Right cardiac atrium (tissue), 5 donors: ENCODE data around the gene TST. TPM values are rescaled to one million over a fixed set of nuclear protein-coding genes. Genes with fewer than 3 reads are reported as not detected.

Experiments used
- ATAC-seq, 2 donors: fragments of 200-7000 bp; cut with Tn5 transposase; one replicate each; pipeline versions ENCODE4 v1.8.0 to v1.9.1; 2020; ENCODE audit warnings: moderate library complexity in 2 of 2, mild to moderate bottlenecking in 1 of 2
- DNase-seq, 3 donors: peaks; one replicate each; pipeline ENCODE4 v3.0.0-alpha.2; 2020
- H3K27ac ChIP-seq: one replicate; pipeline ENCODE4 v1.5.1; 2013; ENCODE audit warnings: mild to moderate bottlenecking, low read length, control low read depth, moderate library complexity
- H3K27me3 ChIP-seq: one replicate; pipeline ENCODE4 v1.6.1; 2013; ENCODE audit not compliant: control insufficient read depth, insufficient read depth
- H3K4me1 ChIP-seq: one replicate; pipeline ENCODE4 v1.6.1; 2013; ENCODE audit warnings: low read length; ENCODE audit not compliant: control insufficient read depth, insufficient read depth
- H3K4me3 ChIP-seq: one replicate; pipeline ENCODE4 v1.5.1; 2013; ENCODE audit warnings: low read length, control low read depth
- H3K9me3 ChIP-seq: one replicate; pipeline ENCODE4 v1.6.1; 2013; ENCODE audit warnings: low read length; ENCODE audit not compliant: control insufficient read depth
- WGBS: extraction: QIAGEN DNeasy Blood & Tissue Kit; methylation state at CpG from one replicate; pipeline ENCODE4 v1.1.7; 2013; 5-methylcytosine and 5-hydroxymethylcytosine counted together
- intact Hi-C, 4 donors: fragments of 100-400 bp; cut with DNase I; formaldehyde crosslinking; loops; one replicate each; pipeline versions ENCODE4 v1.11.0 to v1.14.0; 2022 to 2023
- polyA plus RNA-seq: library from polyadenylated mRNA; stranded (reverse); fragments of 200-250 nt; gene quantifications from one replicate; pipeline ENCODE4 v1.2.3, GENCODE V29; 2013
- total RNA-seq, 4 donors: library from RNA; stranded (reverse); fragmentation: NEBNext Ultra II Directional; extraction: Animal tissue kit (Norgen Biotek cat#: 25700); gene quantifications; one replicate each; pipeline ENCODE4 v1.2.1, GENCODE V29; 2021
- donor health status: healthy with polysubstance abuse.
- donor health status: DM: no; HTN: yes; CAD: no.
- donor health status: DM: no; HTN: no; CAD: no.
- donor health status: DM: no; HTN: yes; CAD: no; lungs with severe emphysema.
- donor health status: DM: yes; HTN: yes; CAD: no.

TST gene
- total and polyA plus RNA-seq, 5 donors: 31.7 to 67.9 (median 36.7) TPM

DNA sequence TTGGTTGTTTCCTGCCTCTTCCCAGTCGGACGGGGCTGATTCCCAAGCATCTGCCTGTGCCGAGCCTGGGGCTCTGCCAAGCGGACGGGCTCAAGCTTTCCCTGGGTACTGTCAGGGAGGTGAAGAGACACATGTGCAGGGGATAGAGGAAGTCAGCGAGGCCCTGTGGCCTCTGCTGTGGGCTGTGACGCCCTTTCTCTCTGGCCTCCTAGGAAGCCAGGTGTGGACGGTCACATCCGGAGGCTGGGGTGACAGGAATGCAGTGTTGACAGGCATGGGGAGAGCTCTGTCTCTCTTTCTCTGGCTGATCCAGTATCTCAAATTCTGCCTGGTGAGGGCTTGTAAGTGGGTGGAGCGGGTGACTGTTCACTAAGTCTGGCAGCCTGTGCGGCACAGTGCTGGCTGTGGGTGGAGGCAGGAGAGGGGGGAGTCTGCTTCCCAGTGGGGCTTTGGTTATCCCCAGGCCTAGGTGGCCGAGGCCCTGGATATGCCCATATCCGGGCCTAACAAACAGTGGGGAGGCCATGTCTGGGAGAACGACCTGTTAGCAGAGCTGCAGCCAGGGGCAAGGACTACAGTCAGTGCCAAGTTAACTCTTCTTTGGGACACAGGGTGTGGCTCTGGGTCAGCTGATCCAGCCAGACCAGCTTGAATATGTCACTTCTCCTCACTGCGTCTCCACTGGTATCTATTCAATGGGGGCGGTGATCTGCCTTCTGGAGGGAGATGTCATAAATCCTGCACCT is 34.2 kb upstream of the TST start:
- DNase-seq (peak in 2 of 3 donors; percentile 31 to 72), ATAC-seq (peak; percentile 49 to 65)
- Histone ChIP-seq H3K27me3 (no peaks in the 10 kb centered on the region), H3K9me3 (no peaks in the 10 kb centered on the region), H3K4me3 (no peak overlapping the region), H3K27ac (peak overlapping the region; percentile 83), H3K4me1 (peaks cover 4% of the 10 kb centered on the region)
- WGBS: 57% methylated on average over 16 of the region's 16 CpGs
- intact Hi-C loops: no loop called here

DNA sequence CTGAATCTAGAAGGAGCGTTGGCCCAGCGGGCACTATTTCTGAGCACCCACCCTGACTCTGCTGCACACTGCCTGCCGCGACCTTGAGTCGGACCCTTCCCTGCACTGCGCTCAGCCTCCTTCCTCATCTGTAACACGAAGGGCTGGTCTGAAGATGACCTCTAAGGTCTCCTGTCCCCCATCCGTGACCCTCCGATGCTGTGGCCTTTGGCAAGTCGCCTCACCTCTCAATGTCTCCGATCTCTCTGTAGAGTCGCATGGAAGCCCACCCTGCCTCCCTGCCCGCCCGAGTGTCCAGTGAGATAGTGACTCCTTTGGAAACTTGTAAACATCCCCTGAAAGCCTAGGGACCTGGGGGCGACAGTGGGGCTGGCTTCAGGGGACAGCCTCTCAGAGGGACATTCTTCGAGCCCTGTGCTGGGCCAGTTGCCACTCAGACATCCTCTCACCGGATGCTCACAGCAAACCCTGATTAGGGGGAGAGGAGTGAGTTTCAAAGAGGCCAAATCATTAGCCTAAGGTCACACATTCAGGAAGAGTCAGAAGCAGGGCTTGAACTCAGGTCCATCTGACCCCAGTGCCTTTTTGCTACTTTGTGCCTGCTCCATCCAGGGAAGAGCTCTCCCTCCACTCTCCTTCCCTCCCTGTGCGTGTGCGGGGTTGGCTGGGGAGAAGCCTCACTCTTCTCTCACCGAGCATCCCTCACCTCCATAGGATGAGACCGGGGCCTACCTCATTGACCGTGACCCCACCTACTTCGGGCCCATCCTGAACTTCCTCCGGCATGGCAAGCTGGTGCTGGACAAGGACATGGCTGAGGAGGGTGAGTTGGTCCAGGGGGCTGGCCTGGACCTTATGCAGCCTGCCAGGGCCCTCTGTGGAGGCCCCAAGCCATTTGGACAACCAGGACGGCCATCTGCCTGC is 33.4 kb upstream of the TST start:
- Histone ChIP-seq H3K4me1 (peaks cover 4% of the 10 kb centered on the region), H3K27me3 (no peaks in the 10 kb centered on the region), H3K27ac (peak overlapping the region; percentile 83), H3K9me3 (no peaks in the 10 kb centered on the region), H3K4me3 (peak overlapping the region; percentile 84)
- DNase-seq (peak in 1 of 3 donors; percentile 47), ATAC-seq (no peak)
- intact Hi-C loops: no loop called here
- WGBS: 57% methylated on average over 25 of the region's 25 CpGs

DNA sequence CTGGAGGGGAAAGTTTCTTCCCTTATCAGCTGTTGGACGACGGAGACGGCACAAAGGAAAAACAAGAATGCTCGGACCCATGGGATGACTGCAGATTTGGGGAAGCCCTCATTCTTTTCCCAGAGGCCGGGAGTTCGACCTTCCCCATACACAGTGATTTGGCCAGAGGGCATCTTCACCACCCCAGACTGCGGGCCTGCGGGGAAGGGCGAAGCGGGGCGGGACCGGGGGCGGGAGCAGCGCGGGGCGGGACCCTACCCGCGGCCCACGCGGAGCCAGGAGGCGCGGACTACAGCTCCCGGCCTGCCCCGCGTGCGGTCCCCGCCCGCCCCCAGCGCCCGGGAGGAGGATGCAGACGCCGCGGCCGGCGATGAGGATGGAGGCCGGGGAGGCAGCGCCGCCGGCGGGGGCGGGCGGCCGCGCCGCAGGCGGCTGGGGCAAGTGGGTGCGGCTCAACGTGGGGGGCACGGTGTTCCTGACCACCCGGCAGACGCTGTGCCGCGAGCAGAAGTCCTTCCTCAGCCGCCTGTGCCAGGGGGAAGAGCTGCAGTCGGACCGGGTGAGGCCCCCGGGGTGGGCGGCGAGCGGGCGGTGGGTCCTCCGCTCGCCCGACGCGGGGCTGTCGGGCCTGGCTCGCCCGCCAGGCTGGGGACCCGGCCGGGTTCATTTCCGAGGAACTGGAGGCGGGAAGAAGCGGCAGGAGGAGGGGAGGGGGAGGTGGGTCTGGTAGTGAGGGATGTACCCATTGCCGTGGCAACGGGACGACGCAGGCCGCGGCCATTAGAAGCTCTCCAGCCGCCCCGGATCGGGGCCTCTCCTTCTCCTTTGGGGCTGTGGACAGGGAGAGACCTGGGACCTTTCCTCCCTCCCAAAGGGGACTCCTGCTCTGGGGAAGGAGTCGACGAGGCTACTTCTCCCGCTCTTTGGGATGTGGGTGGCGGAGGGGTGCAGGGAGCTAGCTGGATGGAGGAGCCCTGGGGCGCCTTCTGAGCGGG is 32.4 kb upstream of the TST start, which contains the start of gene KCTD17:
Gene KCTD17 (plus strand): TSS at position 352 of the 995 bp plus-strand sequence. CDS start 19 bp downstream, at position 371.
- Histone ChIP-seq H3K27me3 (no peaks in the 10 kb centered on the region), H3K4me1 (peaks cover 4% of the 10 kb centered on the region), H3K27ac (no peak within 1 kb of the TSS), H3K9me3 (no peaks in the 10 kb centered on the region), H3K4me3 (peak within 1 kb of the TSS; percentile 84)
- ATAC-seq: peak; percentile 91 to 92
- WGBS: 3% methylated on average over 88 of the region's 89 CpGs
- intact Hi-C loops: no loop called here
- DNase-seq: peak; percentile 84 to 93 (median 92)

DNA sequence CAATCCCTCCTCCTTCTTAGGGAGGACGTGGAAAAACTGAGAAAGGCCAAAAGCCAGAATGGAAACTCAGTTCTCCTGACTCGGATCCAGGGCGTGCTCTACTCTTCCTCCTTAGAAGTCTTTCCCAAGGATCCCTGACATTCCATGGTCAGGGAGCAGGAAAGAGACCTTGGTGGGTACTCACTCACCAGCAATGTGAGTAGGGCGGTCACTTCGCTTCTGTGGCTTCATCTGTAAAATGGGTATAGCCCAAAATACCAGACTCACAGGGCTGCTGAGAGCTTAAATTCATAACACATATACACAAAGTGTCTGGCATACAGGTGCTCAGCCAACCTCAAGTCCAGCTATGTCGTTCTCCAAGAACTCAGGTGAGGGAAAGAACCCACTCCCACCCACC is 31.7 kb upstream of the TST start:
- 74% methylated on average over 6 of the region's 6 CpGs for WGBS
- Histone ChIP-seq H3K9me3 (no peaks in the 10 kb centered on the region), H3K4me1 (peaks cover 4% of the 10 kb centered on the region), H3K4me3 (no peak overlapping the region), H3K27me3 (no peaks in the 10 kb centered on the region), H3K27ac (no peak overlapping the region)
- DNase-seq (peak in 1 of 3 donors; percentile 2), ATAC-seq (peak in 1 of 2 donors; percentile 21)
- intact Hi-C loops: no loop called here

DNA sequence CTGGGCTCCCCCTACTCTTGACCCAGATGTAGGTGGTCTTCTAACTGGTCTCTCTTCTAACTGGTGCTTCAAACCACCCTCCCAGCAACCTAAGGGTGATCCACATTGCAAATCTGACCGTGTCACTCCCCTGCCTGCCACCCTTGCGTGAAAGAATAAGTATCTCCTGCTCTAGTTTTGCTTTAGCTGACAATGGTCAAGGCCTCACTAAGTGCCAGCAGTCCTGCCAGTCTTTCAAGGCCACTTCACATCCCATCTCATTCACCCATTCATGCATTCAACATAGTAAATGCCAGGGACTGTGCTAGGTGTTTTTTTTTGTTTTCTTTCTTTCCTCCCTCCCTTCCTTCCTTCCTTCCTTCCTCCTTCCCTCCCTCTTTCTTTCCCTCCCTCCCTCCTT is 30.0 kb upstream of the TST start:
- intact Hi-C loops: no loop called here
- 72% methylated on average over 2 of the region's 2 CpGs for WGBS
- peaks cover 4% of the 10 kb centered on the region for H3K4me1 ChIP-seq
- DNase-seq (no peak), ATAC-seq (no peak)
- no peaks in the 10 kb centered on the region for H3K9me3 ChIP-seq
- no peak overlapping the region for H3K27ac ChIP-seq
- H3K4me3 ChIP-seq: no peak overlapping the region
- H3K27me3 ChIP-seq: no peaks in the 10 kb centered on the region

DNA sequence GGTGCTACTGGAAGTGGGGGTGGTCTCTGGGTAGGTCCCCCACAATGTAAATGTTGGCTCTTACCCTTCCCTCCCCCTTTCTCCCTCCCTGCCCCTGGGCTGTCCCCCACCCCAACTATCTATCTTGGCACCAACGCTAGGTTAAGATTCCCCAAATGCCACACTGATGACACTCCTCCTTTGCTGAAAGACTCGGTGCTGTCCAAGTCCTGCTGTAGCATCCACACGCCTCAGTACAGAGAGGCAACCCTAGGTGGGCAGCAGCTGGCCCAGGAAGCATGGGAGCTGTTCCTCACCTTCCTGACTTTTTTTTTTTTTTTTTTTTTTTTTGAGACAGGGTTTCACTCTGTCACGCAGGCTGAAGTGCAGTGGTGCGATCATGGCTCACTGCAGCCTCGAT is 28.9 kb upstream of the TST start:
- H3K4me3 ChIP-seq: no peak overlapping the region
- ATAC-seq (no peak), DNase-seq (peak in 1 of 3 donors; percentile 6)
- intact Hi-C loops: no loop called here
- peaks cover 4% of the 10 kb centered on the region for H3K4me1 ChIP-seq
- no peak overlapping the region for H3K27ac ChIP-seq
- H3K27me3 ChIP-seq: no peaks in the 10 kb centered on the region
- no peaks in the 10 kb centered on the region for H3K9me3 ChIP-seq
- 76% methylated on average over 6 of the region's 6 CpGs for WGBS

DNA sequence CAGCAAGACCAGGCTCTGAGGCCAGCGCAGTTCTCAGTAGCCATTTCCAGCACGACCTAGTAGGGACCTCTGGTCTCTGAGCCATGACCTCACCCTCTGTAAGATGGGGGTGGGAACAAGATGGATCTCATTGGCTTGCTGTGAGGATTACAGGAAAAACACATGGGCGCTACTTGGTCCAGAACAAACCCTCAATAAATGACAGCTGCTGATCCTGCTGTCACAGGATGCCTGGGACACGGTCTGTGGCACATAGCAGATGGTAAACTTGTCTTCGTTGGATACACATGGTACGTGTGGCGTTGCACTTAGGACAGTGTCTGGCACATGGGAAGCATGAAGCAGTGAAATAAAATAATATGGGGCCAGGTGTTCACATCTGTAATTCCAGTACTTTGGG is 27.8 kb upstream of the TST start:
- peak in 1 of 3 donors; percentile 2 for DNase-seq
- Histone ChIP-seq H3K27me3 (no peaks in the 10 kb centered on the region), H3K4me3 (no peak overlapping the region), H3K9me3 (no peaks in the 10 kb centered on the region), H3K27ac (no peak overlapping the region), H3K4me1 (no peaks in the 10 kb centered on the region)
- no peak for ATAC-seq
- intact Hi-C loops: no loop called here
- 86% methylated on average over 7 of the region's 7 CpGs for WGBS

DNA sequence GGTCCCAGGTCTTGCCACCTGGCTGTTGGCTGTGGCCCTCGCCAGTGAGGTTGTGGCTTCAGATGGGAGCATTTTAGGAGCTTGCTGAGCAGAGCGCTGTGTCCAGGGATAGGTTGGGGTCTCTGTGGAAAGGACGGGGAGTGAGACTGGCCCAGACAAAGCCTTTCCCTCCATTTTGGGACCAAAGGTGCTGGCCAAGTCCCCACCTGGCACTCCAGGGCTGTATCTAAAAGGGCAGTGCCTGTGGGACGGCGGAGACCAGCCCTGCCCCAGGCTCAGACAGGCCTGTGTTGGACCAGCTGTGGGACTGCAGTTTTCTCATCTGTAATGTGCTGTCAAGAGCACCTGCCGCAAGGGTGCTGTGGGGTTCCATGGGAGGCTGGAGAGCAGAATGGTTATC is 27.3 kb upstream of the TST start:
- ATAC-seq (no peak), DNase-seq (peak in 2 of 3 donors; percentile 18 to 46)
- Histone ChIP-seq H3K9me3 (no peaks in the 10 kb centered on the region), H3K27me3 (no peaks in the 10 kb centered on the region), H3K4me1 (no peaks in the 10 kb centered on the region), H3K27ac (no peak overlapping the region), H3K4me3 (no peak overlapping the region)
- 88% methylated on average over 6 of the region's 6 CpGs for WGBS
- intact Hi-C loops: no loop called here

DNA sequence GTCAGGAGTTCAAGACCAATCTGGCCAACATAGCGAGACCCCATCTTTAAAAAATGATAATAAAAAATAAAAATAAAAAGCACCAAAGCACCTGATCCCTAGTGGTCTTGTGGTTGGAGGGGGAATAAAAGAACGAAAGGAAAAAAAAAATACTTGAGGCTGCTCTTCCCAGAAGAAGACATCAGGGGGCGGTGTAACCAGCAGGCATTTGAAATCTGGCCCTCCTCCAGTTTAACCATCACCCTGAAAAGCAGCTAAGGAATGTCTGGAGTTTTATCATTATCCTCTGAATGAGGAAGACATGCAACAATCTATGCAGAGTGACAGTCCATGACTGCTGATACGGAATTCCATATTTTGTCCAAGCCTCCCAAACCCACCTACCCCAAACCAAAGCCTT is 26.7 kb upstream of the TST start:
- intact Hi-C loops: no loop called here
- DNase-seq: peak in 1 of 3 donors; percentile 14
- H3K9me3 ChIP-seq: no peaks in the 10 kb centered on the region
- no peak for ATAC-seq
- H3K27ac ChIP-seq: no peak overlapping the region
- no peaks in the 10 kb centered on the region for H3K27me3 ChIP-seq
- WGBS: 34% methylated on average over 4 of the region's 4 CpGs
- no peak overlapping the region for H3K4me3 ChIP-seq
- no peaks in the 10 kb centered on the region for H3K4me1 ChIP-seq
